K562 (cell line): ENCODE results near the gene RBM15. TPM values are rescaled to one million over a fixed set of nuclear protein-coding genes. Genes with fewer than 3 reads are reported as not detected.

Experiments
- ATAC-seq: fragments of 200-7000 bp; cut with Tn5 transposase; 3 replicates; pipeline ENCODE4 v1.9.1; 2020; ENCODE audit warnings: moderate library complexity
- BruUV-seq: library from RNA; stranded (reverse); fragments of 400-500 nt; replicated peaks from 2 replicates; lab custom pipeline; 2021; lab: Mats Ljungman, UMichigan
- CTCF ChIA-PET: fragments of 300-600 bp; formaldehyde crosslinking; extraction: SDS; loops from one replicate; lab custom pipeline; 2021; ENCODE audit warnings: low intra/inter-chr PET ratio; lab: Yijun Ruan, JAX
- POLR2A ChIA-PET: fragments of 300-600, 350-650 bp; sonication (Branson Sonifier 250); formaldehyde crosslinking; extraction: SDS; loops from one replicate; lab custom pipeline; 2021; ENCODE audit warnings: antibody characterized with exemption, inconsistent platforms; lab: Yijun Ruan, JAX
- DNase-seq, 4 experiments: peaks; one replicate each; pipeline versions ENCODE4 v3.0.0 to v3.0.0-alpha.2; 2011 to 2018; ENCODE audit warnings: low spot score in 3 of 4, mixed read lengths in 3 of 4; ENCODE audit errors: extremely low read depth in 1 of 4
- FAIRE-seq: peaks from 2 replicates; lab custom pipeline; 2011; peaks lifted over from hg19 to GRCh38; lab: Jason Lieb, UNC
- H2AFZ ChIP-seq: 2 replicates; pipeline ENCODE4 v1.6.0; 2011; ENCODE audit warnings: low read depth, low read length, control low read depth, inconsistent platforms
- H3K27ac ChIP-seq: fragments of 200-600 bp; 3 replicates; pipeline ENCODE4 v1.8.0; 2011; ENCODE audit warnings: low read depth, mild to moderate bottlenecking, control low read depth, inconsistent platforms, low read length, moderate library complexity, mixed read lengths; ENCODE audit errors: extremely low read depth
- H3K27me3 ChIP-seq, 2 experiments: fragments of 300-600 bp in 1 of 2; 2 replicates in 1 of 2; 3 replicates in 1 of 2; pipeline versions ENCODE4 v1.6.0 to v1.8.0; 2011; ENCODE audit warnings: inconsistent platforms in 2 of 2, low read length in 2 of 2, mild to moderate bottlenecking in 1 of 2, mixed read lengths in 1 of 2, moderate library complexity in 1 of 2; ENCODE audit not compliant: control insufficient read depth in 2 of 2, insufficient read depth in 2 of 2
- H3K36me3 ChIP-seq: fragments of 300-600 bp; 3 replicates; pipeline ENCODE4 v1.8.0; 2011; ENCODE audit warnings: mild to moderate bottlenecking, low read length, inconsistent platforms; ENCODE audit not compliant: control insufficient read depth, insufficient read depth
- H3K4me1 ChIP-seq, 2 experiments: fragments of 200-600 bp in 1 of 2; replicated peaks in 1 of 2; 2 replicates in 1 of 2; 3 replicates in 1 of 2; pipeline versions ENCODE4 v1.5.1 to v1.8.0; 2011; ENCODE audit warnings: inconsistent platforms in 2 of 2, low read length in 2 of 2, mild to moderate bottlenecking in 1 of 2, mixed read lengths in 1 of 2, moderate library complexity in 1 of 2; ENCODE audit not compliant: control insufficient read depth in 2 of 2, insufficient read depth in 2 of 2
- H3K4me2 ChIP-seq: 2 replicates; pipeline ENCODE4 v1.6.1; 2011; ENCODE audit warnings: low read length, control low read depth, inconsistent platforms, mixed read lengths; ENCODE audit not compliant: insufficient read depth
- H3K4me3 ChIP-seq: fragments of 200-600 bp; sonication (generic), shearing (Covaris generic); 2 replicates; pipeline ENCODE4 v1.5.1; 2016; ENCODE audit warnings: control low read depth, inconsistent platforms
- H3K79me2 ChIP-seq: fragments of 200-600 bp; 3 replicates; pipeline ENCODE4 v1.8.0; 2011; ENCODE audit warnings: low read length, inconsistent platforms; ENCODE audit not compliant: control insufficient read depth, insufficient read depth
- H3K9ac ChIP-seq, 2 experiments: 2 replicates each; pipeline versions ENCODE4 v1.6.0 to v1.6.1; 2011; ENCODE audit warnings: low read depth in 2 of 2, low read length in 2 of 2, control low read depth in 1 of 2, inconsistent platforms in 1 of 2, mild to moderate bottlenecking in 1 of 2, mixed read lengths in 1 of 2; ENCODE audit not compliant: insufficient read depth in 1 of 2
- H3K9me1 ChIP-seq: one replicate; pipeline ENCODE4 v1.6.0; 2011; ENCODE audit warnings: inconsistent platforms, mild to moderate bottlenecking, low read length, moderate library complexity; ENCODE audit not compliant: control insufficient read depth, insufficient read depth
- H3K9me3 ChIP-seq: replicated peaks from 2 replicates; pipeline ENCODE4 v1.5.1; 2011; ENCODE audit warnings: low read depth, low read length, inconsistent platforms; ENCODE audit not compliant: control insufficient read depth, insufficient read depth
- H4K20me1 ChIP-seq: replicated peaks from 2 replicates; pipeline ENCODE4 v1.6.1; 2011; ENCODE audit warnings: low read length, inconsistent platforms, mixed read lengths; ENCODE audit not compliant: control insufficient read depth, insufficient read depth
- BRF1 ChIP-seq: IDR thresholded peaks from 3 replicates; pipeline ENCODE4 v1.6.1; 2011; ENCODE audit warnings: borderline replicate concordance, mild to moderate bottlenecking; ENCODE audit not compliant: insufficient read length; ENCODE audit errors: extremely low read depth
- CEBPG ChIP-seq, 3 experiments: fragments of 200-800 bp in 1 of 3; sonication (Bioruptor generic) in 1 of 3; sonication (generic) in 1 of 3; formaldehyde crosslinking in 1 of 3; IDR thresholded peaks in 2 of 3; conservative IDR thresholded peaks in 1 of 3; 2 replicates each; pipeline versions ENCODE4 v1.6.1 to v1.8.0; 2016 to 2022; ENCODE audit warnings: missing compliant biosample characterization in 2 of 3, missing genetic modification characterization in 2 of 3, mild to moderate bottlenecking in 1 of 3, missing genetic modification reagents in 1 of 3
- GTF2E2 ChIP-seq: fragments of 200-800 bp; sonication (Bioruptor generic); IDR thresholded peaks from 2 replicates; pipeline ENCODE4 v1.6.1; 2016; ENCODE audit warnings: missing genetic modification characterization, missing compliant biosample characterization
- HDAC8 ChIP-seq: fragments of 450-650 bp; IDR thresholded peaks from 2 replicates; pipeline ENCODE4 v1.6.1; 2016; ENCODE audit warnings: mild to moderate bottlenecking, missing genetic modification characterization, moderate library complexity, missing compliant biosample characterization
- KHSRP ChIP-seq: fragments of 450-650 bp; IDR thresholded peaks from 2 replicates; pipeline ENCODE4 v1.6.1; 2017
- MAZ ChIP-seq, 2 experiments: fragments of 450-650 bp in 1 of 2; sonication (generic) in 1 of 2; formaldehyde crosslinking; IDR thresholded peaks in 1 of 2; conservative IDR thresholded peaks in 1 of 2; 2 replicates each; pipeline versions ENCODE4 v1.4.0 to v1.5.0; 2020; ENCODE audit warnings: mild to moderate bottlenecking in 1 of 2, missing genetic modification reagents in 1 of 2
- RUNX1 ChIP-seq: sonication (generic); IDR thresholded peaks from 2 replicates; pipeline ENCODE4 v1.6.1; 2016; ENCODE audit warnings: antibody characterized with exemption, low read depth
- SREBF1 ChIP-seq: fragments of 150-350 bp; IDR thresholded peaks from 2 replicates; pipeline ENCODE4 v1.6.1; 2014; ENCODE audit warnings: antibody characterized with exemption, low read depth, low read length, borderline replicate concordance
- XRCC4 ChIP-seq: IDR thresholded peaks from one replicate; pipeline ENCODE4 v1.6.1; 2011; ENCODE audit not compliant: insufficient read depth, insufficient read length; ENCODE audit errors: extremely low read depth
- WGBS: fragments of 100-300 bp; shearing (Covaris generic); methylation state at CpG from one replicate; pipeline ENCODE4 v1.1.6; 2016; ENCODE audit warnings: low coverage, mixed read lengths; ENCODE audit not compliant: insufficient coverage; ENCODE audit errors: missing lambda C conversion rate; 5-methylcytosine and 5-hydroxymethylcytosine counted together
- in situ Hi-C: fragments of 300-500 bp; cut with MboI; formaldehyde crosslinking; loops from 4 replicates; pipeline ENCODE4 v1.15.0; 2018; ENCODE audit warnings: inconsistent platforms, mixed read lengths
- intact Hi-C: fragments of 100-400 bp; cut with micrococcal nuclease; formaldehyde crosslinking; loops from 2 replicates; pipeline ENCODE4 v1.14.2; 2022
- polyA plus RNA-seq, 8 experiments: library from polyadenylated mRNA; depleted of rRNA in 4 of 8; stranded (reverse) in 5 of 8; unstranded in 3 of 8; fragments of >200 nt; fragmentation: Nextera tagmentation in 2 of 8; fragmentation: Illumina TruSeq in 1 of 8; extraction: Ambion mirVana in 2 of 8; extraction: Trizol in 1 of 8; gene quantifications; 2 replicates each; pipeline versions ENCODE4 v1.2.1 to v1.2.3, GENCODE V29; 2011 to 2014; ENCODE audit warnings: inconsistent platforms in 1 of 8, missing spikeins in 1 of 8
- total RNA-seq, 7 experiments: library from RNA; depleted of rRNA in 6 of 7; stranded (reverse); fragments of >200 nt in 6 of 7; fragmentation: Illumina TruSeq in 2 of 7; extraction: Trizol in 2 of 7; gene quantifications; 2 replicates each; pipeline versions ENCODE4 v1.2.1 to v1.2.3, GENCODE V29; 2011 to 2021; ENCODE audit warnings: low replicate concordance in 1 of 7
- TF ChIP-seq, protein P1 (sequence below): fragments of 450-650 bp; formaldehyde crosslinking; IDR thresholded peaks from 2 replicates; pipeline ENCODE4 v1.4.0; 2020; ENCODE audit warnings: mild to moderate bottlenecking, moderate library complexity

Gene RBM15
- total and polyA plus RNA-seq, 9 of the 15 experiments (the other 6 are each of a cell fraction or from before 2014, with no cell fraction given), result 2.4 to 63.4 (median 28.2) TPM

DNA sequence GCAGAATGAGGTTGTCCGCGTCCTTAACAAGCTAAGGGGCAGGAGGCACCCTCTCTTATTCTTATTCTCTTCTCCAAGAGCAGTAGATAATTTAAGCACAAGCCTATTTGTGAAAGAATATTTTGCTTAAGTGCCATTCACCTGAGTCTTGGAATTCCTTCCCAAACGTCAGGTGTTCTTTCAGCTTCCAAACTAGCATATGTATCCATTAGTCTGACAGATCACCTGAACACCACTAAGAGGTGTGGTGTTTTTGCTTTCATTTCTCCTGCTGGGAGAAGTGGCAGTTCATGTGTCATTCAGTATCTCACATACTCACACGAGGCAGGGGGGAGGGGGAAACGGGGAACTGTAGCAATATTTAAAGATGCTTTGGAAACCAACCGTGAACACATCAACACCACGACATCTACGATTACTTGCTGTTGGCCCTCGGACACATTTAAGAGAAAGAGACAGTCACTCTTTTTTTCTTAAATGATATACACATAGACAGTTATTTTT, 45.5 kb upstream of the RBM15 start:
- no peaks in the 10 kb centered on the region for H3K36me3 ChIP-seq
- H3K4me3 ChIP-seq, result no peak overlapping the region
- ATAC-seq (0 out of 3 replicates have a peak, but pooled peaks have one; percentile 32), FAIRE-seq (peak; percentile 26), DNase-seq (peak in 1 of 4 experiments; percentile 11)
- no peak overlapping the region for H3K9ac ChIP-seq
- no peaks in the 10 kb centered on the region for H3K9me3 ChIP-seq
- TF ChIP-seq KHSRP, result no peak
- no peak for TF ChIP-seq GTF2E2 (tag)
- no peak for TF ChIP-seq BRF1
- no peak for TF ChIP-seq MAZ (CRISPR knock-in tag; conservative IDR thresholded peaks at IDR 0.05 in 1 of 2, IDR thresholded peaks at IDR 0.05 in 1 of 2)
- no peak for TF ChIP-seq XRCC4
- no peak for TF ChIP-seq RUNX1
- TF ChIP-seq, protein P1, sequence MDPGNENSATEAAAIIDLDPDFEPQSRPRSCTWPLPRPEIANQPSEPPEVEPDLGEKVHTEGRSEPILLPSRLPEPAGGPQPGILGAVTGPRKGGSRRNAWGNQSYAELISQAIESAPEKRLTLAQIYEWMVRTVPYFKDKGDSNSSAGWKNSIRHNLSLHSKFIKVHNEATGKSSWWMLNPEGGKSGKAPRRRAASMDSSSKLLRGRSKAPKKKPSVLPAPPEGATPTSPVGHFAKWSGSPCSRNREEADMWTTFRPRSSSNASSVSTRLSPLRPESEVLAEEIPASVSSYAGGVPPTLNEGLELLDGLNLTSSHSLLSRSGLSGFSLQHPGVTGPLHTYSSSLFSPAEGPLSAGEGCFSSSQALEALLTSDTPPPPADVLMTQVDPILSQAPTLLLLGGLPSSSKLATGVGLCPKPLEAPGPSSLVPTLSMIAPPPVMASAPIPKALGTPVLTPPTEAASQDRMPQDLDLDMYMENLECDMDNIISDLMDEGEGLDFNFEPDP (CRISPR knock-in tag), result no peak
- no peak for TF ChIP-seq HDAC8 (tag)
- no peak for TF ChIP-seq SREBF1
- no peak for TF ChIP-seq CEBPG (CRISPR knock-in tag; IDR thresholded peaks at IDR 0.05)
- TF ChIP-seq CEBPG (tag; conservative IDR thresholded peaks at IDR 0.05 in 1 of 2, IDR thresholded peaks at IDR 0.05 in 1 of 2), result no peak
- no TSS peak for BruUV-seq
- in situ Hi-C loops, result no loop called here
- ChIA-PET CTCF (no interaction called here), POLR2A (interaction anchor here (3.6 kb wide), 1 partner anchor 17 kb away, joined by 15 read pairs; no protein-coding TSS in a partner anchor)
- no peak overlapping the region for H3K4me2 ChIP-seq
- intact Hi-C loops, result no loop called here
- H3K27me3 ChIP-seq, result peaks cover 23 to 27% of the 10 kb centered on the region in 2 experiments
- no peaks in the 10 kb centered on the region for H3K79me2 ChIP-seq
- 8% methylated on average over 9 of the region's 9 CpGs for WGBS
- no peaks in the 10 kb centered on the region for H3K4me1 ChIP-seq
- H3K27ac ChIP-seq, result no peak overlapping the region
- H4K20me1 ChIP-seq, result peaks cover 8% of the 10 kb centered on the region; the same call in 1 of the 2 replicates
- no peaks in the 10 kb centered on the region for H3K9me1 ChIP-seq
- no peak overlapping the region for H2AFZ ChIP-seq
